D721Med (cell line): ENCODE results near the gene PHF21A.

Experiments
- DNase-seq: peaks from one replicate; pipeline ENCODE4 v3.0.0; 2011; ENCODE audit warnings: low spot score; ENCODE audit not compliant: insufficient read length
- FAIRE-seq: peaks from 2 replicates; lab custom pipeline; 2011; peaks lifted over from hg19 to GRCh38; lab: Jason Lieb, UNC
- CTCF ChIP-seq: IDR thresholded peaks from 2 replicates; pipeline ENCODE4 v1.5.1; 2012; ENCODE audit warnings: mild to moderate bottlenecking, control low read depth; ENCODE audit not compliant: insufficient read depth; ENCODE audit errors: missing control alignments

Gene PHF21A

GRCh38 chr11:45896422-45896984 is 224.8 kb downstream of the PHF21A start:
- DNase-seq, result no peak
- no peak for TF ChIP-seq CTCF

GRCh38 chr11:45895553-45896259 is 225.5 kb downstream of the PHF21A start:
- FAIRE-seq (no peak), DNase-seq (no peak)
- no peak for TF ChIP-seq CTCF

More at GRCh38 chr11:45896422-45896984, 224.8 kb downstream of the PHF21A start:
- no peak for FAIRE-seq

- FAIRE-seq (no peak), DNase-seq (no peak)
- TF ChIP-seq CTCF, result no peak
Observed at GRCh38 chr11:45894555-45895247, 226.6 kb downstream of the PHF21A start.

- no peak for FAIRE-seq
- DNase-seq, result no peak
- no peak for TF ChIP-seq CTCF
Observed at GRCh38 chr11:45892856-45893255, 228.4 kb downstream of the PHF21A start.

- FAIRE-seq, result no peak
Observed at GRCh38 chr11:45890886-45891550, 230.2 kb downstream of the PHF21A start.

GRCh38 chr11:45889966-45890365 is 231.3 kb downstream of the PHF21A start:
- TF ChIP-seq CTCF, result no peak
- FAIRE-seq (no peak), DNase-seq (no peak)

More at GRCh38 chr11:45890886-45891550, 230.2 kb downstream of the PHF21A start:
- no peak for DNase-seq
- TF ChIP-seq CTCF, result no peak
